GM12878 (cell line): ENCODE data around the gene EFNA3. TPM values are rescaled to one million over a fixed set of nuclear protein-coding genes. Genes with fewer than 3 reads are reported as not detected.

Experiments
- ATF7 ChIP-seq: fragments of 450-650 bp; IDR thresholded peaks from 2 replicates; pipeline ENCODE4 v1.6.1; 2016; ENCODE audit warnings: low read depth, mild to moderate bottlenecking
- BMI1 ChIP-seq: fragments of 450-650 bp; IDR thresholded peaks from 2 replicates; pipeline ENCODE4 v1.6.1; 2016; ENCODE audit warnings: mild to moderate bottlenecking, moderate library complexity, borderline replicate concordance
- CBFB ChIP-seq: IDR thresholded peaks from 2 replicates; pipeline ENCODE4 v1.6.1; 2016; ENCODE audit warnings: antibody characterized with exemption, low read depth
- CHD1 ChIP-seq: IDR thresholded peaks from 2 replicates; pipeline ENCODE4 v1.6.1; 2012; ENCODE audit warnings: low read depth, low read length, improper control_type of control experiment
- CHD2 ChIP-seq: IDR thresholded peaks from 2 replicates; pipeline ENCODE4 v1.6.1; 2011; ENCODE audit warnings: low read depth, low read length, improper control_type of control experiment, borderline replicate concordance
- MYC ChIP-seq: IDR thresholded peaks from 2 replicates; pipeline ENCODE4 v1.6.1; 2011; ENCODE audit warnings: mild to moderate bottlenecking, low read length, moderate library complexity, inconsistent platforms; ENCODE audit not compliant: insufficient read depth, insufficient replicate concordance, insufficient read length, severe bottlenecking
- NFYA ChIP-seq: IDR thresholded peaks from 2 replicates; pipeline ENCODE4 v1.6.1; 2011; ENCODE audit warnings: low read depth, mild to moderate bottlenecking, low read length, improper control_type of control experiment, borderline replicate concordance
- NR2C2 ChIP-seq: IDR thresholded peaks from 2 replicates; pipeline ENCODE4 v1.6.1; 2011; ENCODE audit warnings: borderline replicate concordance, low read depth; ENCODE audit not compliant: control insufficient read depth, insufficient read length
- NRF1 ChIP-seq: conservative IDR thresholded peaks from 2 replicates; pipeline ENCODE4 v1.6.1; 2011; ENCODE audit warnings: mild to moderate bottlenecking, low read depth, low read length, improper control_type of control experiment
- POLR2AphosphoS5 ChIP-seq: IDR thresholded peaks from 2 replicates; pipeline ENCODE4 v1.6.1; 2011; ENCODE audit warnings: mild to moderate bottlenecking, low read length, inconsistent platforms
- ZNF274 ChIP-seq: IDR thresholded peaks from one replicate; pipeline ENCODE4 v1.8.0; 2011; ENCODE audit not compliant: insufficient read length, insufficient read depth
- polyA plus RNA-seq, 11 experiments: library from polyadenylated mRNA; depleted of rRNA in 4 of 11; unstranded in 6 of 11; stranded (reverse) in 5 of 11; fragments of >200 nt; fragmentation: Nextera tagmentation in 4 of 11; fragmentation: Illumina TruSeq in 1 of 11; extraction: Ambion mirVana in 4 of 11; extraction: Trizol in 1 of 11; gene quantifications; 1 replicate in 1 of 11; 2 replicates in 10 of 11; pipeline versions ENCODE4 v1.2.1 to v1.2.3, GENCODE V29; 2011 to 2016; ENCODE audit warnings: inconsistent platforms in 2 of 11, missing spikeins in 2 of 11, low read depth in 1 of 11
- total RNA-seq, 4 experiments: library from RNA; depleted of rRNA in 3 of 4; stranded (reverse); fragments of >200 nt in 3 of 4; fragmentation: Illumina TruSeq in 1 of 4; extraction: Trizol in 1 of 4; gene quantifications; 2 replicates each; pipeline versions ENCODE4 v1.2.1 to v1.2.3, GENCODE V29; 2013 to 2021
- TF ChIP-seq, protein P1 (sequence below): fragments of 450-650 bp; IDR thresholded peaks from 2 replicates; pipeline ENCODE4 v1.6.1; 2018; ENCODE audit warnings: mild to moderate bottlenecking, low read depth, moderate library complexity; ENCODE audit not compliant: partially characterized antibody
- TF ChIP-seq, protein P2 (sequence below): IDR thresholded peaks from 2 replicates; pipeline ENCODE4 v1.6.1; 2012; ENCODE audit warnings: improper control_type of control experiment, low read depth, low read length; ENCODE audit not compliant: insufficient replicate concordance
- TF ChIP-seq, protein P3 (sequence below): IDR thresholded peaks from 2 replicates; pipeline ENCODE4 v1.6.1; 2012; ENCODE audit warnings: low read depth, low read length, improper control_type of control experiment
- TF ChIP-seq, protein P4 (sequence below): fragments of 450-650 bp; IDR thresholded peaks from 2 replicates; pipeline ENCODE4 v1.6.1; 2018; ENCODE audit warnings: borderline replicate concordance, mild to moderate bottlenecking; ENCODE audit not compliant: partially characterized antibody
- TF ChIP-seq, protein P5 (sequence below): IDR thresholded peaks from 2 replicates; pipeline ENCODE4 v1.6.1; 2011; ENCODE audit warnings: low read depth, mild to moderate bottlenecking, low read length, moderate library complexity, borderline replicate concordance; ENCODE audit errors: extremely low read depth

EFNA3 gene
- total and polyA plus RNA-seq, 10 of the 15 experiments (the other 5 are each of a cell fraction or from before 2014, with no cell fraction given), result 0.08 to 5.4 (median 1.1) TPM

DNA sequence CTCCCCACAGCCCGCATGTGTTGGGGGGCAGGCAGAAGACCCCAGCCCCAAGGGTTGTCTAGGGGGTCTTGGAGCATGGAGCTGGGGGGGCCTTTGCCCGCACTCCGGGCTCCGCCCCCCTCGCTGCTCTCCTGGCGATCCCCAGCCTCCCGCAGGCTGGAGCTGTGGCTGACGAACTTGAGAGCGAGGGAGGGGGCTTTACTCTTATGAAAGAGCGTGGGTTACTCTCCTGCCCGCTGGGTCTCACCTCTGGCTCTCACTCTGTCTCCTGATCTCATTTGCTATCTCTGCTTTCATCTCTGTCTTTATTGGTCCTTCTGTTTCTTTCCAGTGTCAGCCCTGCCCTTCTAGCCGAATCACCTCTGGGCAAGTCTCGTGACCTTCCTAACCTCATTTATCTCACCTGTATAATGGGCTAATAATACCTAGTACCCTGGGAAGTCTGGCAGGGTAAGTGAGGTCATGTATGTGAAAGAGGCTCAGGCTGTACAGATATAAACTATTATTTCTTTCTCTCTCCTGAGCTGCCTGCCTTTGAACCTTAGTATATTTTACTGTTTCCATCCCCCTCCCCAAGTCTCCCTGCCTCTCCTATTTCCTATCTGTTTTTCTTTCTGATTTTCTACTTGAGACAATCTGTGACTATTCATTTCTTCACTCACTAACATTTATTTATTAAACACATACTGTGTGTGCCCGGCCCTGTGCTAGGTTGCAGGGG is 14.4 kb upstream of the EFNA3 start (continued):
- TF ChIP-seq, protein P1, sequence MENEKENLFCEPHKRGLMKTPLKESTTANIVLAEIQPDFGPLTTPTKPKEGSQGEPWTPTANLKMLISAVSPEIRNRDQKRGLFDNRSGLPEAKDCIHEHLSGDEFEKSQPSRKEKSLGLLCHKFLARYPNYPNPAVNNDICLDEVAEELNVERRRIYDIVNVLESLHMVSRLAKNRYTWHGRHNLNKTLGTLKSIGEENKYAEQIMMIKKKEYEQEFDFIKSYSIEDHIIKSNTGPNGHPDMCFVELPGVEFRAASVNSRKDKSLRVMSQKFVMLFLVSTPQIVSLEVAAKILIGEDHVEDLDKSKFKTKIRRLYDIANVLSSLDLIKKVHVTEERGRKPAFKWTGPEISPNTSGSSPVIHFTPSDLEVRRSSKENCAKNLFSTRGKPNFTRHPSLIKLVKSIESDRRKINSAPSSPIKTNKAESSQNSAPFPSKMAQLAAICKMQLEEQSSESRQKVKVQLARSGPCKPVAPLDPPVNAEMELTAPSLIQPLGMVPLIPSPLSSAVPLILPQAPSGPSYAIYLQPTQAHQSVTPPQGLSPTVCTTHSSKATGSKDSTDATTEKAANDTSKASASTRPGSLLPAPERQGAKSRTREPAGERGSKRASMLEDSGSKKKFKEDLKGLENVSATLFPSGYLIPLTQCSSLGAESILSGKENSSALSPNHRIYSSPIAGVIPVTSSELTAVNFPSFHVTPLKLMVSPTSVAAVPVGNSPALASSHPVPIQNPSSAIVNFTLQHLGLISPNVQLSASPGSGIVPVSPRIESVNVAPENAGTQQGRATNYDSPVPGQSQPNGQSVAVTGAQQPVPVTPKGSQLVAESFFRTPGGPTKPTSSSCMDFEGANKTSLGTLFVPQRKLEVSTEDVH, result no peak
- TF ChIP-seq, protein P2, sequence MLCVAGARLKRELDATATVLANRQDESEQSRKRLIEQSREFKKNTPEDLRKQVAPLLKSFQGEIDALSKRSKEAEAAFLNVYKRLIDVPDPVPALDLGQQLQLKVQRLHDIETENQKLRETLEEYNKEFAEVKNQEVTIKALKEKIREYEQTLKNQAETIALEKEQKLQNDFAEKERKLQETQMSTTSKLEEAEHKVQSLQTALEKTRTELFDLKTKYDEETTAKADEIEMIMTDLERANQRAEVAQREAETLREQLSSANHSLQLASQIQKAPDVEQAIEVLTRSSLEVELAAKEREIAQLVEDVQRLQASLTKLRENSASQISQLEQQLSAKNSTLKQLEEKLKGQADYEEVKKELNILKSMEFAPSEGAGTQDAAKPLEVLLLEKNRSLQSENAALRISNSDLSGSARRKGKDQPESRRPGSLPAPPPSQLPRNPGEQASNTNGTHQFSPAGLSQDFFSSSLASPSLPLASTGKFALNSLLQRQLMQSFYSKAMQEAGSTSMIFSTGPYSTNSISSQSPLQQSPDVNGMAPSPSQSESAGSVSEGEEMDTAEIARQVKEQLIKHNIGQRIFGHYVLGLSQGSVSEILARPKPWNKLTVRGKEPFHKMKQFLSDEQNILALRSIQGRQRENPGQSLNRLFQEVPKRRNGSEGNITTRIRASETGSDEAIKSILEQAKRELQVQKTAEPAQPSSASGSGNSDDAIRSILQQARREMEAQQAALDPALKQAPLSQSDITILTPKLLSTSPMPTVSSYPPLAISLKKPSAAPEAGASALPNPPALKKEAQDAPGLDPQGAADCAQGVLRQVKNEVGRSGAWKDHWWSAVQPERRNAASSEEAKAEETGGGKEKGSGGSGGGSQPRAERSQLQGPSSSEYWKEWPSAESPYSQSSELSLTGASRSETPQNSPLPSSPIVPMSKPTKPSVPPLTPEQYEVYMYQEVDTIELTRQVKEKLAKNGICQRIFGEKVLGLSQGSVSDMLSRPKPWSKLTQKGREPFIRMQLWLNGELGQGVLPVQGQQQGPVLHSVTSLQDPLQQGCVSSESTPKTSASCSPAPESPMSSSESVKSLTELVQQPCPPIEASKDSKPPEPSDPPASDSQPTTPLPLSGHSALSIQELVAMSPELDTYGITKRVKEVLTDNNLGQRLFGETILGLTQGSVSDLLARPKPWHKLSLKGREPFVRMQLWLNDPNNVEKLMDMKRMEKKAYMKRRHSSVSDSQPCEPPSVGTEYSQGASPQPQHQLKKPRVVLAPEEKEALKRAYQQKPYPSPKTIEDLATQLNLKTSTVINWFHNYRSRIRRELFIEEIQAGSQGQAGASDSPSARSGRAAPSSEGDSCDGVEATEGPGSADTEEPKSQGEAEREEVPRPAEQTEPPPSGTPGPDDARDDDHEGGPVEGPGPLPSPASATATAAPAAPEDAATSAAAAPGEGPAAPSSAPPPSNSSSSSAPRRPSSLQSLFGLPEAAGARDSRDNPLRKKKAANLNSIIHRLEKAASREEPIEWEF, result no peak
- TF ChIP-seq ATF7, result peak; percentile 67
- TF ChIP-seq, protein P3, sequence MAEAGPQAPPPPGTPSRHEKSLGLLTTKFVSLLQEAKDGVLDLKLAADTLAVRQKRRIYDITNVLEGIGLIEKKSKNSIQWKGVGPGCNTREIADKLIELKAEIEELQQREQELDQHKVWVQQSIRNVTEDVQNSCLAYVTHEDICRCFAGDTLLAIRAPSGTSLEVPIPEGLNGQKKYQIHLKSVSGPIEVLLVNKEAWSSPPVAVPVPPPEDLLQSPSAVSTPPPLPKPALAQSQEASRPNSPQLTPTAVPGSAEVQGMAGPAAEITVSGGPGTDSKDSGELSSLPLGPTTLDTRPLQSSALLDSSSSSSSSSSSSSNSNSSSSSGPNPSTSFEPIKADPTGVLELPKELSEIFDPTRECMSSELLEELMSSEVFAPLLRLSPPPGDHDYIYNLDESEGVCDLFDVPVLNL, result no peak
- no peak for TF ChIP-seq MYC
- no peak for TF ChIP-seq NRF1
- no peak for TF ChIP-seq CHD2
- TF ChIP-seq ZNF274, result no peak
- TF ChIP-seq, protein P4, sequence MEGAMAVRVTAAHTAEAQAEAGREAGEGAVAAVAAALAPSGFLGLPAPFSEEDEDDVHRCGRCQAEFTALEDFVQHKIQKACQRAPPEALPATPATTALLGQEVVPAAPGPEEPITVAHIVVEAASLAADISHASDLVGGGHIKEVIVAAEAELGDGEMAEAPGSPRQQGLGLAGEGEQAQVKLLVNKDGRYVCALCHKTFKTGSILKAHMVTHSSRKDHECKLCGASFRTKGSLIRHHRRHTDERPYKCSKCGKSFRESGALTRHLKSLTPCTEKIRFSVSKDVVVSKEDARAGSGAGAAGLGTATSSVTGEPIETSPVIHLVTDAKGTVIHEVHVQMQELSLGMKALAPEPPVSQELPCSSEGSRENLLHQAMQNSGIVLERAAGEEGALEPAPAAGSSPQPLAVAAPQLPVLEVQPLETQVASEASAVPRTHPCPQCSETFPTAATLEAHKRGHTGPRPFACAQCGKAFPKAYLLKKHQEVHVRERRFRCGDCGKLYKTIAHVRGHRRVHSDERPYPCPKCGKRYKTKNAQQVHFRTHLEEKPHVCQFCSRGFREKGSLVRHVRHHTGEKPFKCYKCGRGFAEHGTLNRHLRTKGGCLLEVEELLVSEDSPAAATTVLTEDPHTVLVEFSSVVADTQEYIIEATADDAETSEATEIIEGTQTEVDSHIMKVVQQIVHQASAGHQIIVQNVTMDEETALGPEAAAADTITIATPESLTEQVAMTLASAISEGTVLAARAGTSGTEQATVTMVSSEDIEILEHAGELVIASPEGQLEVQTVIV, result no peak
- TF ChIP-seq CBFB, result no peak
- no peak for TF ChIP-seq CHD1
- TF ChIP-seq NR2C2, result no peak
- no peak for TF ChIP-seq POLR2AphosphoS5
- no peak for TF ChIP-seq BMI1
- TF ChIP-seq, protein P5, sequence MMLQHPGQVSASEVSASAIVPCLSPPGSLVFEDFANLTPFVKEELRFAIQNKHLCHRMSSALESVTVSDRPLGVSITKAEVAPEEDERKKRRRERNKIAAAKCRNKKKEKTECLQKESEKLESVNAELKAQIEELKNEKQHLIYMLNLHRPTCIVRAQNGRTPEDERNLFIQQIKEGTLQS, result no peak
- TF ChIP-seq NFYA, result no peak
